ENCODE measurements around the gene ITGB3BP. TPM values are rescaled to one million over a fixed set of nuclear protein-coding genes. Genes with fewer than 3 reads are reported as not detected.

ITGB3BP gene
- polyA plus RNA-seq, 1 donor (not counting 4 experiments of a cell fraction or from before 2014, with no cell fraction given): 19.5 TPM

DNA sequence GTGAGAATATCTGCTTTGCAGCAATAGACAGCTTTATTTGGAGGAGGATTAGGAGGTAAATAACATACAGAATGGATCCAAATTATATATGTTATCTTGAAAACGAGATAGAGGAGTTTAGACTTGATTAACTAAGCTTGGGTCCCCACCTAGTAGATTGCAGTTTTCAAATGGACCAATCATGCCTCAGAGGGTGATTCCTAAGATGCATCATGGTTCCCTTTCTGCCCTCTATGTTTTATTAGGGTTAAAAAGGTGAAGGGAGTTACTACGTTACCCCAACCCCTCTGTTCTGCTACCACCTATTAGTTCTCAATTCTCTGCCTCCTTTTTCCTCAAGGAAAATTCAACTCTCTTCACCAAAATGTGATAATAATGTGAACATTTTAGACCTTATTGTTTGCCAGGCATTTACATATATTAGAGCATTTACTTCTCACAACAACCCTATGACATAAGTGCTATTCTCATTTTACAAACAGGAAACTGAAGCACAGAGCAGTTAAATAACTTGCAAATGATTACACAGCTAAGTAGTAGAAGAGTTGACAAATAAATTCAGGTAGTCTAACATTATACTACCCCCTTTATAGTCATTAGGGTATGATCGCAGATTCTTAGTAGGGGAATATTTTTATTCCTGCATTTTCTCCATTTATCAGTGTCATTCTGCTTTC is 46.8 kb upstream of the ITGB3BP start:
- H3K4me1 ChIP-seq (ENCODE audit: control insufficient read depth, extremely low read depth, insufficient read depth, low read length): no peaks in the 10 kb centered on the region
- no peak overlapping the region for H3K4me2 ChIP-seq (ENCODE audit: control insufficient read depth, extremely low read depth, insufficient read depth, low read depth, low read length)
- no peaks in the 10 kb centered on the region for H3K9me1 ChIP-seq (ENCODE audit: control insufficient read depth, extremely low read depth, insufficient read depth, low read length)
- no peak for FAIRE-seq
- TF ChIP-seq, protein P1, sequence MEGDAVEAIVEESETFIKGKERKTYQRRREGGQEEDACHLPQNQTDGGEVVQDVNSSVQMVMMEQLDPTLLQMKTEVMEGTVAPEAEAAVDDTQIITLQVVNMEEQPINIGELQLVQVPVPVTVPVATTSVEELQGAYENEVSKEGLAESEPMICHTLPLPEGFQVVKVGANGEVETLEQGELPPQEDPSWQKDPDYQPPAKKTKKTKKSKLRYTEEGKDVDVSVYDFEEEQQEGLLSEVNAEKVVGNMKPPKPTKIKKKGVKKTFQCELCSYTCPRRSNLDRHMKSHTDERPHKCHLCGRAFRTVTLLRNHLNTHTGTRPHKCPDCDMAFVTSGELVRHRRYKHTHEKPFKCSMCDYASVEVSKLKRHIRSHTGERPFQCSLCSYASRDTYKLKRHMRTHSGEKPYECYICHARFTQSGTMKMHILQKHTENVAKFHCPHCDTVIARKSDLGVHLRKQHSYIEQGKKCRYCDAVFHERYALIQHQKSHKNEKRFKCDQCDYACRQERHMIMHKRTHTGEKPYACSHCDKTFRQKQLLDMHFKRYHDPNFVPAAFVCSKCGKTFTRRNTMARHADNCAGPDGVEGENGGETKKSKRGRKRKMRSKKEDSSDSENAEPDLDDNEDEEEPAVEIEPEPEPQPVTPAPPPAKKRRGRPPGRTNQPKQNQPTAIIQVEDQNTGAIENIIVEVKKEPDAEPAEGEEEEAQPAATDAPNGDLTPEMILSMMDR (optimal IDR thresholded peaks at IDR 0.05 in 1 of 3, IDR thresholded peaks at IDR 0.05 in 1 of 3, conservative IDR thresholded peaks at IDR 0.05 in 1 of 3; ENCODE audit: extremely low read depth in 1 of 3, insufficient read depth in 2 of 3, low read length in 3 of 3): no peak
- no peak for TF ChIP-seq EZH2 (IDR thresholded peaks at IDR 0.05; ENCODE audit: low read length)
- H3K9me3 ChIP-seq (ENCODE audit: control insufficient read depth, low read depth, low read length): no peaks in the 10 kb centered on the region
- H4K20me1 ChIP-seq (ENCODE audit: control insufficient read depth, extremely low read depth, insufficient read depth, low read length): no peaks in the 10 kb centered on the region
- H2AFZ ChIP-seq (ENCODE audit: control insufficient read depth, low read length): no peak overlapping the region
- dilution Hi-C loops (cut with MboI; ENCODE audit: extremely low pct_ligation_motif_present, low sequenced_read_pairs): no loop called here
- H3K9ac ChIP-seq (ENCODE audit: control insufficient read depth, extremely low read depth, insufficient read depth, low read length): no peak overlapping the region
- H3K4me3 ChIP-seq (ENCODE audit: control insufficient read depth in 2 of 3, extremely low read depth in 1 of 3, insufficient read depth in 2 of 3, low read depth in 1 of 3, low read length in 3 of 3): no peak overlapping the region
- no peaks in the 10 kb centered on the region for H3K79me2 ChIP-seq (ENCODE audit: control insufficient read depth, insufficient read depth, low read length)
- H3K36me3 ChIP-seq (ENCODE audit: control insufficient read depth in 2 of 2, extremely low read depth in 1 of 2, insufficient read depth in 2 of 2, low read length in 2 of 2): no peaks in the 10 kb centered on the region
- no peak overlapping the region for H3K27ac ChIP-seq (ENCODE audit: control insufficient read depth, insufficient read depth, low read length)
- no peak for DNase-seq (ENCODE audit: low read depth, low spot score)
- no peaks in the 10 kb centered on the region for H3K27me3 ChIP-seq (ENCODE audit: control insufficient read depth, extremely low read depth, insufficient read depth, low read length)

DNA sequence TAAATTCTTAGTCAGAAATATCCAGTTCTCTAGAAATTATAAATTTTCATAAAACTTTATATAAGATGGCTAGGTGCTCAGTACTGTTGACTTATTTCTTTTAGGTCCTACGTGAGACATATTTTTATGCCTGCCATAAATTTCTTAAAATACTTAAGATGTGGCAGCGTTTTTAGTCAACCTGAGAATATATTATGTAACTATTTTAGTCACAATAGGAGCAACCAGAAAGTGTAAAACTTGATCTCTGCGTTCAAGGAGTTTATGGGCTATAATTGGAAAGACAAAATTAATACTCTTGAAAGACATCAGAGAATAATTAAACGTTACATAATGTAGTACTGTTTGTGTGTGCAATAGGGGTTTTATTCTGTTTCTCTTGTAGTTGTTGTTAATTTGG is 46.0 kb upstream of the ITGB3BP start:
- Histone ChIP-seq H4K20me1 (ENCODE audit: control insufficient read depth, extremely low read depth, insufficient read depth, low read length) (no peaks in the 10 kb centered on the region), H3K36me3 (ENCODE audit: control insufficient read depth in 2 of 2, extremely low read depth in 1 of 2, insufficient read depth in 2 of 2, low read length in 2 of 2) (no peaks in the 10 kb centered on the region), H2AFZ (ENCODE audit: control insufficient read depth, low read length) (no peak overlapping the region), H3K9ac (ENCODE audit: control insufficient read depth, extremely low read depth, insufficient read depth, low read length) (no peak overlapping the region), H3K4me2 (ENCODE audit: control insufficient read depth, extremely low read depth, insufficient read depth, low read depth, low read length) (no peak overlapping the region), H3K9me3 (ENCODE audit: control insufficient read depth, low read depth, low read length) (no peaks in the 10 kb centered on the region), H3K4me3 (ENCODE audit: control insufficient read depth in 2 of 3, extremely low read depth in 1 of 3, insufficient read depth in 2 of 3, low read depth in 1 of 3, low read length in 3 of 3) (no peak overlapping the region), H3K4me1 (ENCODE audit: control insufficient read depth, extremely low read depth, insufficient read depth, low read length) (no peaks in the 10 kb centered on the region), H3K27ac (ENCODE audit: control insufficient read depth, insufficient read depth, low read length) (no peak overlapping the region), H3K79me2 (ENCODE audit: control insufficient read depth, insufficient read depth, low read length) (no peaks in the 10 kb centered on the region), H3K9me1 (ENCODE audit: control insufficient read depth, extremely low read depth, insufficient read depth, low read length) (no peaks in the 10 kb centered on the region), H3K27me3 (ENCODE audit: control insufficient read depth, extremely low read depth, insufficient read depth, low read length) (no peaks in the 10 kb centered on the region)
- no peak for FAIRE-seq
- no peak for TF ChIP-seq EZH2 (IDR thresholded peaks at IDR 0.05; ENCODE audit: low read length)
- TF ChIP-seq, protein P1 (optimal IDR thresholded peaks at IDR 0.05 in 1 of 3, IDR thresholded peaks at IDR 0.05 in 1 of 3, conservative IDR thresholded peaks at IDR 0.05 in 1 of 3; ENCODE audit: extremely low read depth in 1 of 3, insufficient read depth in 2 of 3, low read length in 3 of 3): no peak
- dilution Hi-C loops (cut with MboI; ENCODE audit: extremely low pct_ligation_motif_present, low sequenced_read_pairs): no loop called here
- DNase-seq (ENCODE audit: low read depth, low spot score): no peak
